BLaER1 treated with 17β-estradiol and CSF1 and Interleukin-3, amounts not matched to agents 10 nM and 100 nM (cell line): Measurements from ENCODE around the gene ZNF768.
"Not testable (repeated sequence)": the region's sequence is repeated elsewhere in the genome, so short reads cannot be mapped to it uniquely, and the experiment has no call there.

ENCODE experiments used
- H3K27ac ChIP-seq, 11 experiments: shearing (Covaris generic); formaldehyde crosslinking; 2 replicates each; pipeline ENCODE4 v1.8.1; 2022
- H3K27me3 ChIP-seq, 11 experiments: shearing (Covaris generic); formaldehyde crosslinking; 2 replicates each; pipeline ENCODE4 v1.8.1; 2022
- H3K36me3 ChIP-seq, 11 experiments: shearing (Covaris generic); formaldehyde crosslinking; 2 replicates each; pipeline ENCODE4 v1.8.1; 2022
- H3K4me1 ChIP-seq, 10 experiments: shearing (Covaris generic); formaldehyde crosslinking; 2 replicates each; pipeline ENCODE4 v1.8.1; 2022
- H3K4me2 ChIP-seq, 11 experiments: shearing (Covaris generic); formaldehyde crosslinking; 2 replicates each; pipeline ENCODE4 v1.8.1; 2022
- H3K4me3 ChIP-seq, 10 experiments: shearing (Covaris generic); formaldehyde crosslinking; 2 replicates each; pipeline ENCODE4 v1.8.1; 2022
- H3K9ac ChIP-seq, 11 experiments: shearing (Covaris generic); formaldehyde crosslinking; 2 replicates each; pipeline ENCODE4 v1.8.1; 2022
- H3K9me3 ChIP-seq, 11 experiments: shearing (Covaris generic); formaldehyde crosslinking; replicated peaks in 1 of 11; 2 replicates each; pipeline ENCODE4 v1.8.1; 2022
- H4K20me1 ChIP-seq, 11 experiments: shearing (Covaris generic); formaldehyde crosslinking; 2 replicates each; pipeline ENCODE4 v1.8.1; 2022
- Cebpa-rat ChIP-seq, 11 experiments: shearing (Covaris generic); IDR thresholded peaks; 2 replicates each; pipeline ENCODE4 v1.8.1; 2022

ZNF768 gene

DNA sequence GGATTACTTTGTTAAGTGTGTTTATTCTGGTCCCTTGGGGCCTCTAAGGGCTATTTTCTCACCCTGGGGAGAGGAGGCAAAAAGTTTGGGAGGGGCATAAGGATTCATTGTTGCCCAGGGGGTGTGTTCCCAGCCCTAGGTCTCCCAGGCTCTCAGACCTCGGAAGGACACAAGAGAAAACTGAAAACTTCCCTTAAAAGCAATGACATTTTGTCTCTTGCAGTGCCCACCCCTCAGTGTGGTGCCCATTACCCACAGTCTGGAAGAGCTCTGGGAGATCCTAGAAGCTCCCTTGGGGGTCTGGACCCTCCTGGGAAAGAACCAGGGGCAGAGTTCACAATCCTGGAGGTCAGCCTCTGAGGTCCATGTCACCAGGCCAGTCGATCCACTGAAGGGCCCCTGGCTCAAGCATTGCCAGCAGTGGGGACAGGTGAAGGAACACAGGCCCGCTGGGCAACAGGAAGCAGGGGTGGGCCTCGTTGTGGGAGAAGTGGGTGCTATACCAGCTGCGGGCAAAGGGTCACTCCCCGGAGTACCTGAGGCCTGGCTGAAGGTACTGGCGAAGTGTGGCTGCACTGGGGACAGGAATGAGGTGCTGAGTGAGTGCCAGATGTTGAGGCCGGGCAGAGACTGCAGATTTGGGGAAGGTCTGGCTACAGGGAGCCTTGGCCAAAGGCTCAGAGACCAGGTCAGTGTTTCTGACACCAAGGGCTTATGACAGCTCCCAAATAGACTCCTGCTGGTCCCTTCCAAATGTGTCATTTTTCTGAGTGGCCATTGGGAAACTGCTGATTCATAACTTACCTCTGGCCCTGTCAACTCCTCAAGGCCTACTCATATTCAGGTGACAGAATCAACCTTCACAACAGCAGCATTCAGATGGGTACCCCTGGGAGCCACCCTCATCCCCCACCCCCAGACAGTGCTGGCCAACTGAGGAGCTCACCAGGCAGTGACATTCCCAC lies 12.9 kb upstream of the ZNF768 start:
- TF ChIP-seq Cebpa-rat (IDR thresholded peaks at IDR 0.05), result no peak
- H4K20me1 ChIP-seq, result no peaks in the 10 kb centered on the region
- peaks cover 19 to 50% (median 34%) of the 10 kb centered on the region in 10 experiments for H3K4me1 ChIP-seq
- H3K9ac ChIP-seq, result peak overlapping the region in 2 of 11 experiments; percentile 24 to 27; a peak in 1 of 22 replicates
- no peaks in the 10 kb centered on the region for H3K27me3 ChIP-seq
- H3K36me3 ChIP-seq, result peaks cover 0 to 4% (median 0%) of the 10 kb centered on the region in 11 experiments; a peak in 2 of 22 replicates
- peak overlapping the region in 3 of 11 experiments; percentile 8 to 24 (median 13); a peak in 1 of 22 replicates for H3K4me2 ChIP-seq
- no peak overlapping the region for H3K27ac ChIP-seq
- H3K4me3 ChIP-seq, result no peak overlapping the region
- H3K9me3 ChIP-seq, result no peaks in the 10 kb centered on the region

- H3K9ac ChIP-seq, result peak overlapping the region in 9 of 11 experiments; percentile 84 to 94 (median 91); a peak in 11 of 22 replicates
Measured at GRCh38 chr16:30536391-30537024, 10.1 kb upstream of the ZNF768 start.

DNA sequence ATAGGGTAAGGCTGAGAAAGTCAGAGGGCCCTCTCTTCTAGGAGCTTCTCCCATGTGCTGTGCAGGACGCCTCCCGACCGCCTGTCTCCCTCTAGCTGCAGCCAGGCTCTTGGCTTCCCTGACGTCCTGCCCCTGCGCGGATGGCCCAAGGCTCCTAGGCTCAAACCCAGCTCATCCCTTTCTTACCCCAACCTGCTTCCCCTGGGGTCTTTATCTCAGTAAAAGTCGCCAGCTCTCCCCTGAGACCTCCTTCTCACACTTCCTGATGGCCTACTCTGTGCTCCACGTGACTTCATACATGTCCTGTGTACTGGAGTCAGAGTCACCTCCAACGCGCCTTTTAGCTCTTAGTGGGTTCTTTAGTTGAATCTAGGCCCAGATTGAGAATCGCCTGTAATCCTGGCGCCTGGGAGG lies 9.4 kb upstream of the ZNF768 start:
- Histone ChIP-seq H3K27me3 (no peaks in the 10 kb centered on the region), H3K4me2 (peak overlapping the region; percentile 83 to 97 (median 93)), H3K4me1 (peaks cover 30 to 51% (median 43%) of the 10 kb centered on the region in 10 experiments), H4K20me1 (no peaks in the 10 kb centered on the region), H3K36me3 (peaks cover 17 to 28% (median 23%) of the 10 kb centered on the region in 11 experiments), H3K9me3 (no peaks in the 10 kb centered on the region), H3K9ac (peak overlapping the region; percentile 84 to 97 (median 92)), H3K4me3 (peak overlapping the region; percentile 65 to 89 (median 75)), H3K27ac (peak overlapping the region; percentile 88 to 97 (median 93))
- no peak for TF ChIP-seq Cebpa-rat (IDR thresholded peaks at IDR 0.05)

More at GRCh38 chr16:30536391-30537024, 10.1 kb upstream of the ZNF768 start:
- Histone ChIP-seq H3K4me2 (peak overlapping the region; percentile 83 to 97 (median 93)), H3K4me1 (peaks cover 31 to 51% (median 45%) of the 10 kb centered on the region in 10 experiments), H3K27ac (peak overlapping the region in 10 of 11 experiments; percentile 88 to 97 (median 93); a peak in 14 of 22 replicates), H3K4me3 (peak overlapping the region in 9 of 10 experiments; percentile 68 to 89 (median 76); a peak in 14 of 20 replicates), H3K36me3 (peaks cover 10 to 21% (median 16%) of the 10 kb centered on the region in 11 experiments)
- H3K27me3 ChIP-seq, H4K20me1 ChIP-seq, H3K9me3 ChIP-seq: not testable (repeated sequence)

GRCh38 chr16:30535106-30535776 lies 8.9 kb upstream of the ZNF768 start:
- peak overlapping the region; percentile 88 to 97 (median 93) for H3K27ac ChIP-seq
- peak overlapping the region; percentile 83 to 97 (median 93) for H3K4me2 ChIP-seq
- H3K36me3 ChIP-seq, result peaks cover 20 to 34% (median 27%) of the 10 kb centered on the region in 11 experiments
- H3K4me3 ChIP-seq, result peak overlapping the region; percentile 65 to 89 (median 75)
- H3K9me3 ChIP-seq, result no peaks in the 10 kb centered on the region
- H3K4me1 ChIP-seq, result peaks cover 31 to 54% (median 47%) of the 10 kb centered on the region in 10 experiments
- H4K20me1 ChIP-seq, result no peaks in the 10 kb centered on the region
- TF ChIP-seq Cebpa-rat (IDR thresholded peaks at IDR 0.05), result no peak
- no peaks in the 10 kb centered on the region for H3K27me3 ChIP-seq
- peak overlapping the region; percentile 84 to 97 (median 92) for H3K9ac ChIP-seq

DNA sequence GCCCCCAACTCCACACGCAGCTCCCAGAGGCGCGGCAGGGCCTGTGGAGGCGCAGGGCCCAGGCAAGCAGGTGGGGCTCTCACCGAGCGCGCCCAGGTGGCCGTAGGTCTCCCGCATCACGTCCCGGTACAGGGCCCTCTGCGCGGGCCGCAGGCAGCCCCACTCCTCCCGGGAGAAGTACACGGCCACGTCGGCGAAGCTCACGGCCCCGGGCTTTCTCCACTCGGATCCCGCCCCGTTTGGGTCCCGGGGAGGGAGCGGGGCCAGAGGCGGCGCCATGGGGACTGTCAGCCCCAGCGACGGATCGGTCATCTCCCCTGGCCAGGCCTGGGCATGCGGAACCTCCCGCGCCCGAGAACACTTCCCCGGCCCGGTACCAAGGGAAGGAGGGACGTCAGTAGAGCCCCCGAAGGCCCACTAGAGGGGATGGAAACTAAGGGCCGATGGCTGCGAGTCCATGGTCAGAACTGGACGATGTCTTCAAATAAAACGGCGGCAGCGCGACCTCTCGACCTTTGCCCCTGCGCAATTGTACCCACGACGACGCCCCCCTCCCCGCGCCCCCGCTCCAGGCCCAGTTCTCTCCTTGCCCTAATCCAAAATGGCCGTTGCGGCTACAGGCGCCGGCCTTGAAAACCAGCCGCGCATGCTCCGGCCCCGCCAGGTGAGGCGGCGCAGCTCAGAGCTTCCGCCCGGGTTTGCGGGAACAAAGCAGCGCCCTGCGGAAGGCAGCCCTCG lies 8.2 kb upstream of the ZNF768 start, which contains the start of gene ZNF747:
ZNF747 (minus strand) TSS at position 491 of the 738 bp plus-strand sequence; CDS start at position 312, 179 bp downstream.
- Histone ChIP-seq H3K27me3 (no peaks in the 10 kb centered on the region), H3K36me3 (peaks cover 20 to 34% (median 27%) of the 10 kb centered on the region in 11 experiments), H3K9ac (peak within 1 kb of the TSS; percentile 84 to 97 (median 92)), H4K20me1 (no peaks in the 10 kb centered on the region), H3K9me3 (no peaks in the 10 kb centered on the region), H3K4me2 (peak within 1 kb of the TSS; percentile 83 to 97 (median 93)), H3K4me3 (peak within 1 kb of the TSS; percentile 65 to 89 (median 75)), H3K4me1 (peaks cover 31 to 61% (median 53%) of the 10 kb centered on the region in 10 experiments), H3K27ac (peak within 1 kb of the TSS; percentile 88 to 97 (median 93))
- TF ChIP-seq Cebpa-rat (IDR thresholded peaks at IDR 0.05), result no peak

DNA sequence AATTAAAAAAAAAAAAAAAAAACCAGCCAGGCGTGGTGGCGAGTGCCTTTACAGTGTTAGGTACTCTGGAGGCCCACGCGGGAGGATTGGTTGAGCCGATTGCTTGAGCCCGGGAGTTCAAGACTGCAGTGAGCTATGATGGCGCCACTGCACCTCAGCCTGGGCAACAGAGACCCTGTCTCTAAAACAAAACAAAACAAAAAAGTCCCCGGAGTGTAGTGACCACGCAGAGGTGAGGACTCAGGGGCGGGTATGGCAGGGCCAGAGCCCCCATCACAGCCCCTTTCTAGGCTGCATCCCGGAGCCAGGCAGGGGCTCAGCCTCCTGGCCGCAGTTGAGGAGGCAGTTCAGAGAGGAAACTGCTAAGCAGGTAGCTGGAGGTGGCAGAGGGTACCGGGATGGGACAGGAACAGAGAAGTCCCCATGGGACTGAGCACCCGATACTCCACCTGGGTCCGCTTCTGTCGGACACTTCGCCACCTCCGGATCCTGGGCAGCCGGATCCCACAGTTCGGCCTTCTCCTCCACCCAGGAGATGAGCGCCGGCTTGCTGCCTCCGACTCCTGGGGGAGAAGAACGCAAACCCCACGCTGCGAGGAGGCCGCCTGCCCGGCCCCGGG lies 7.5 kb upstream of the ZNF768 start:
- H4K20me1 ChIP-seq, result no peaks in the 10 kb centered on the region
- H3K9ac ChIP-seq, result peak overlapping the region; percentile 84 to 97 (median 92)
- TF ChIP-seq Cebpa-rat (IDR thresholded peaks at IDR 0.05), result no peak
- no peaks in the 10 kb centered on the region for H3K9me3 ChIP-seq
- peaks cover 37 to 68% (median 55%) of the 10 kb centered on the region in 10 experiments for H3K4me1 ChIP-seq
- peak overlapping the region; percentile 65 to 89 (median 75) for H3K4me3 ChIP-seq
- H3K4me2 ChIP-seq, result peak overlapping the region; percentile 83 to 97 (median 93)
- H3K36me3 ChIP-seq, result peaks cover 20 to 30% (median 27%) of the 10 kb centered on the region in 11 experiments
- peak overlapping the region; percentile 88 to 97 (median 93) for H3K27ac ChIP-seq
- H3K27me3 ChIP-seq, result no peaks in the 10 kb centered on the region

DNA sequence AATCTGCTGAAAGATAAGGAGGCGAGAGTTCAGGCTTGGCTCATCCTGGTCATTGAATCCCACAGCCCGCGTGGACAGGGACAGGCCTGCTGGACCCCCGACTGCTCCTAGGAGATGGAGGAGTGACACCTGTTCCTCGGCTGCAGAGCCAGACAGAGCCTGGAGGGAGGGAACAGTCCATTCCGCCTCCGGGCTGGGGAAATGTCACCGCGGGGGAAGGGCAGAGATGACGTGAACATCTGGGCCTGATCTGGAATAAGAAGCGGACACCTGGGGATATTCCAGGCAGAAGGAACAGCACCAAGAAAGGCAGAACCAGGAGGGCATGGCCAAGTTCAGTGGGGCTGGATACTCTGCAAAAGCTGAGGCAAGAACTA lies 6.8 kb upstream of the ZNF768 start:
- Histone ChIP-seq H3K4me2 (peak overlapping the region; percentile 83 to 97 (median 93); a peak in 20 of 22 replicates), H3K4me1 (peaks cover 45 to 75% (median 61%) of the 10 kb centered on the region in 10 experiments), H3K36me3 (peaks cover 20 to 30% (median 27%) of the 10 kb centered on the region in 11 experiments), H3K9ac (peak overlapping the region in 6 of 11 experiments; percentile 8 to 97 (median 92); a peak in 10 of 22 replicates), H3K4me3 (peak overlapping the region in 6 of 10 experiments; percentile 65 to 89 (median 77); a peak in 7 of 20 replicates), H3K9me3 (no peaks in the 10 kb centered on the region), H3K27me3 (no peaks in the 10 kb centered on the region), H4K20me1 (no peaks in the 10 kb centered on the region), H3K27ac (peak overlapping the region in 1 of 11 experiments; percentile 23; a peak in 2 of 22 replicates)
- TF ChIP-seq Cebpa-rat (IDR thresholded peaks at IDR 0.05), result no peak
